HG02763 (cell line): Measurements from ENCODE around the gene THADA.
"Not testable (repeated sequence)": the region's sequence is repeated elsewhere in the genome, so short reads cannot be mapped to it uniquely, and the experiment has no call there.

Source experiments
- ATAC-seq: cut with Tn5 transposase; IDR thresholded peaks from one replicate; pipeline ENCODE4 v1.9.1; 2021; ENCODE audit warnings: mild to moderate bottlenecking, moderate library complexity; ENCODE audit not compliant: unreplicated experiment

The THADA gene, protein sequence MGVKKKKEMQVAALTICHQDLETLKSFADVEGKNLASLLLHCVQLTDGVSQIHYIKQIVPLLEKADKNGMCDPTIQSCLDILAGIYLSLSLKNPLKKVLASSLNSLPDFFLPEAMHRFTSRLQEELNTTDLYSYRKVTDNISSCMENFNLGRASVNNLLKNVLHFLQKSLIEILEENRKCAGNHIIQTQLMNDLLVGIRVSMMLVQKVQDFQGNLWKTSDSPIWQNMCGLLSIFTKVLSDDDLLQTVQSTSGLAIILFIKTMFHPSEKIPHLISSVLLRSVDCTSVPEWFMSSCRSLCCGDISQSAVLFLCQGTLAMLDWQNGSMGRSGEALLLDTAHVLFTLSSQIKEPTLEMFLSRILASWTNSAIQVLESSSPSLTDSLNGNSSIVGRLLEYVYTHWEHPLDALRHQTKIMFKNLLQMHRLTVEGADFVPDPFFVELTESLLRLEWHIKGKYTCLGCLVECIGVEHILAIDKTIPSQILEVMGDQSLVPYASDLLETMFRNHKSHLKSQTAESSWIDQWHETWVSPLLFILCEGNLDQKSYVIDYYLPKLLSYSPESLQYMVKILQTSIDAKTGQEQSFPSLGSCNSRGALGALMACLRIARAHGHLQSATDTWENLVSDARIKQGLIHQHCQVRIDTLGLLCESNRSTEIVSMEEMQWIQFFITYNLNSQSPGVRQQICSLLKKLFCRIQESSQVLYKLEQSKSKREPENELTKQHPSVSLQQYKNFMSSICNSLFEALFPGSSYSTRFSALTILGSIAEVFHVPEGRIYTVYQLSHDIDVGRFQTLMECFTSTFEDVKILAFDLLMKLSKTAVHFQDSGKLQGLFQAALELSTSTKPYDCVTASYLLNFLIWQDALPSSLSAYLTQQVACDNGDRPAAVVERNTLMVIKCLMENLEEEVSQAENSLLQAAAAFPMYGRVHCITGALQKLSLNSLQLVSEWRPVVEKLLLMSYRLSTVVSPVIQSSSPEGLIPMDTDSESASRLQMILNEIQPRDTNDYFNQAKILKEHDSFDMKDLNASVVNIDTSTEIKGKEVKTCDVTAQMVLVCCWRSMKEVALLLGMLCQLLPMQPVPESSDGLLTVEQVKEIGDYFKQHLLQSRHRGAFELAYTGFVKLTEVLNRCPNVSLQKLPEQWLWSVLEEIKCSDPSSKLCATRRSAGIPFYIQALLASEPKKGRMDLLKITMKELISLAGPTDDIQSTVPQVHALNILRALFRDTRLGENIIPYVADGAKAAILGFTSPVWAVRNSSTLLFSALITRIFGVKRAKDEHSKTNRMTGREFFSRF (N-terminal part only)

DNA sequence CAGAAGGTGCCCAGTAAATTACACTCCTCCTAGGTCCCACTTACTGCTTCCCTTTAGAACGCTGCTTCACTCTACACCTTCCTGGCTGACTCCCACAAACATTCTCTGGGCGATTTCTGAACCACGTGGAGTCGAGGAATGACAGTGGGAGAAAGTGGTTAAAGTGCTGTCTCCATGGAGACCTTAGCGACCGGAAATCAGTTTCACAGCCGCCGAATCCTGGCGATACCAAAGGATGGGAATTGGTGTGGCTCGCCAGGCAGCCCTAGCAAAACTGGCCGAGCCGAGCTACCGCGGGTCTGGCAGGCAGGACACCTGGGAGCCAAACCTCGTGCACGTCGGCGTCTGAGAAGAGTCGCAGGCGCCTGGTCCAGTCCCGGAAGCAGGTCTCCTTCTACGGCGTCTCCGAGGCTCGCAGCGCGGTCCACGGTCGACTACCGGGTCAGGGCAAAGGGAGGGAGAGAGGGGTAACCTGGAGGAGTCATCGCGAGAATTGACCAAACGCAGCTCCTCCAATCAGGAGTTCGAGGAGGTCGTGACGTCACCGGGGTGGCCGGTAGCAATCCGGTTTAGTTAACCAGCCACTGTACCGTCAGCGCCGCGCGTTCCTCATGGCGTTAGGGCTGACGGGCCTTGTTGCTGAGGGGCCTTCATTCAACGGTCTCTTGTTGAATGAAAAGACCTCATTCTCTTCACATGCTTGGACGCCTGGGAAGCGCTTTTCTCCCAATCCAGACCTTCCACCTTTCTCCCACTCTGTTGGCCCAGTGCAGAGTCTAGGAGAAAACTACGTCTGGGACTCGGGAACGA lies at the start of gene THADA:
Gene THADA, minus strand, starts transcription at position 436 of the 810 bp plus-strand sequence. CDS start 3,646 bp downstream, outside the sequence.
- peak; percentile 98 for ATAC-seq

DNA sequence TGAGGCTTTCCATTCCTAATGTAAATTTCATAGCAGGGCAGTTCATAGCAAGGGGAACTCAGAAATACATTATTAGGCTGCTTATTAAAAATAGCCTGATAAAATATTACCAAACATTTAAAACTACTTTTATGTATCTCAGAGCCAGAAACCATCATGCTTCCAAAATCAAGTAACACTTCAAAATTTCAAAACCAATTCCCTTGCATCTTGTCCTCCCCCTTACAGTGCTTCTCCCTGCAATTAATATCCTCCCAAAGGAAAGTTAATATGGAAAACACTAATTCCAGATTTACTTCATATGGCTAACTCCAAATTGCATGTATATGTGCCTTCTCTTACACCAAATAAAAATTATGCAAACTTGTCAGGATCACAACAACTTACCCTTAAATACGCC lies 47.8 kb upstream of the THADA start:
- ATAC-seq = no peak

DNA sequence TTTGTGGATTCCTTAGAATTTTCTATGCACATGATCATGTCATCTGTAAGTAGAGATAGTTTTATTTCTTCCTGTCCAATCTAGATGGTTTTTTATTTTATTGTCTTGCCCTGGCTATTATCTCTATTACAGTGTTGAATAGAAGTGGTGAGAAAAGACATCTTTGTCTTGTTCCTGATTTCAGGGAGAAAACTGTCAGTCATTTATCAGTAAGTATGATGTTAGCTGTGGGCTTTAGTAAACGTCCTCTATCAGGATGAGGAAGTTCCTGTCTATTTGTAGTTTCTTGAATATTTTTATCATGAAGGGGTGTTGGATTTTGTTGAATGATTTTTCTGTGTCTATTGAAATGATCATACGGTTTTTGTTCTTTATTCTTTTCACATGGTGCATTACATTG lies 46.5 kb upstream of the THADA start:
- ATAC-seq = no peak

DNA sequence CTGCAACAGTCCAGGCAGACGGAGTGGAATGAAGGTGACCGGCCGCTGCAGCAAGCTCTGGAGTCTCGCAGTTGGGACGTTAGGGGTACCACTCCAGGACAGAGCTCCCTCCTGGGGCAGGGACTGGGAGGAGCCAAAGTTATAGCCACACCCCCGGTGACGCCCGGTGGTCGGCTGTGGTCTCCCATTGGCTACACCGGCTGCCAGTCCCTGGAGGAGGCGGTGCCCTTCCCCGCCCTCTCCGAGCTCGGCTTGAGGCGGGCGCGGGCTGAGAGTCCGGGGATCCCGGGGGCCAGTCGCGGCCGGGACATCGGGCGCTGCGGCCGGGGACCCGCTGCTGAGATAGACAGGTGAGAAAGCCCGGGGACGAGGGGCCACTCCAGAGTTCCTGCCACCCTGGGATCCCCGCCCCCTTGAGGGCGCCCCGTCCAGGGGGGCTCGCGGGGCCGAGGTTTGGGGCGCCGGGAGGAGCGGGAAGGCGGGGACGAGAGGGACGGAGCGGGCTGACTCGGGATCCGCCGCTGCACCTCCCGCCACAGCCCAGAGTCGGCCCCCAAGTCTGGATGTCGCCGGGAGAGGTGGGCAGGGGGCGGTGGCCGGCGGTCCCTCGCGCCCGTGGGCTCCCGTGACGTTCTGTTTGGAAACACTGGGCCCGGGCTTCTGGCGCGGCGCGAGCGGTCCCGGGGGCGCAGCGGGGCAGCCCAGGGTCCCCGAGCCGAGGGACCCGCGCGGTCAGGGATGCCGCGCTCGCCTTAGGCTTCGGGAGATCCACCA lies 41.4 kb upstream of the THADA start, which contains the start of gene PLEKHH2:
Gene PLEKHH2, plus strand, starts transcription at position 231 of the 774 bp plus-strand sequence. CDS start 7,414 bp downstream, outside the sequence.
- ATAC-seq = peak; percentile 99

DNA sequence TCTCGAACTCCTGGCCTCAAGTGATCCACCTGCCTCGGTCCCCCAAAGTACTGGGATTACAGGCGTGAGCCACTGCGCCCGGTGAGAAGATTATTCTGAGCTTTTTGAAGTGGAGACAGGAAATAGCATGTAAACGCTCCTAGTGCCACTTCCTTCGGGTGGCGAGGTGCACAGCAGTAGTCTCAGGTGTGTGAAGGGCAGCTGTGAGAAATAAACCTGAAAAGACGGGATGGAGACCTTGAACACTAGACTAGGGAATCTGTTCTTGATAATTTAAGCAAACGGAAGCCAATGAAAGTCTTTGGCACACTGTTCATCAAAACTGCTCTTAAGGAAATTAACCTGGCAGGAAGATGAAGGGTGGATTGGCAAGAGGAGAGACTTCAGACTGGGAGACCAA lies 40.8 kb upstream of the THADA start:
- ATAC-seq = no peak

DNA sequence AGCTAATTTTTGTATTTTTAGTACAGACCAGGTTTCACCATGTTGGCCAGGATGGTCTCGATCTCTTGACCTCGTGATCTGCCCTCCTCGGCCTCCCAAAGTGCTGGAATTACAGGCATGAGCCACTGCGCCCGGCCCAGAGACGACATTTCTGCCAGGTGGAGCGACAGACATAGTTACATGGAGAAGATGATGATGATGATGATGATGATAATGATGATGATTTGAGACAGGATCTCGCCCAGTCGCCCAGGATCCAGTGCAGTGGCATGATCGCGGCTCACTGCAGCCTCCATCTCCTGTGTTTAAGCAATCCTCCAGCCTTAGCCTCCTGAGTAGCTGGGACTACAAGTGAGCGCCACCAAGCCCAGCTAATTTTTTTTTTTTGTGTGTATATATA lies 40.3 kb upstream of the THADA start:
- not testable (repeated sequence) for ATAC-seq

DNA sequence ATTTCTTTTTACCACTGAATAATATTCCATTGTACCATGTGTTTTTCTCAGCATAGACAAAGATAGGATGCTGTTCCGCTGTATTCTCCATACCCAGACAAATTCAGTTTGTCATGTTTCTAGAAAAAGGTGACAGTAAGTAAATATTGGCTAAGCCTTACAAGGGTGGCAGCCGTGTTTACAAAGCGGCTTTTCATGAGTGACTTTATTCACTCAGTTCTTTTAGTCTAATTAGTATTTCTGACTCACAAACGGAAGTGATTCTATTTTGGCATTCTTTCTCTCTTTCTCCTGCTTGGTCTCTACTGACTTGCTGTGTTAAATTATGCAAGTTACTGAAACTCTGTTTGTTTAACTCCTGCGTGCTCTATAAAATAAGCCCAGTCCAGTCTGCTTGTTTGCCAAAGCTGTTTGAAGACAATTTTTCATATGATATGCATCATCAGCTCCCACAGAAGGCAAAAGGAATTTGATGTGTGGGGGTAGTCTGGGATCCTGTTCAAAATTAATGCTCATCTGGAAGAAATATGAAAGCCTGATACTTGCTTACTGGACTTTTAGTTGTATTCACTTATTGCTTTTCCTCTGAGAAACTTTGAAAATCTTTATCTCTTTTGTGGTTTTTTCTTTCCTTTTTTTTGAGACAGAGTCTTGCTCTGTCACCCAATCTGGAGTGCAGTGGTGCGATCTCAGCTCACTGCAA lies 38.9 kb upstream of the THADA start:
- ATAC-seq = no peak

DNA sequence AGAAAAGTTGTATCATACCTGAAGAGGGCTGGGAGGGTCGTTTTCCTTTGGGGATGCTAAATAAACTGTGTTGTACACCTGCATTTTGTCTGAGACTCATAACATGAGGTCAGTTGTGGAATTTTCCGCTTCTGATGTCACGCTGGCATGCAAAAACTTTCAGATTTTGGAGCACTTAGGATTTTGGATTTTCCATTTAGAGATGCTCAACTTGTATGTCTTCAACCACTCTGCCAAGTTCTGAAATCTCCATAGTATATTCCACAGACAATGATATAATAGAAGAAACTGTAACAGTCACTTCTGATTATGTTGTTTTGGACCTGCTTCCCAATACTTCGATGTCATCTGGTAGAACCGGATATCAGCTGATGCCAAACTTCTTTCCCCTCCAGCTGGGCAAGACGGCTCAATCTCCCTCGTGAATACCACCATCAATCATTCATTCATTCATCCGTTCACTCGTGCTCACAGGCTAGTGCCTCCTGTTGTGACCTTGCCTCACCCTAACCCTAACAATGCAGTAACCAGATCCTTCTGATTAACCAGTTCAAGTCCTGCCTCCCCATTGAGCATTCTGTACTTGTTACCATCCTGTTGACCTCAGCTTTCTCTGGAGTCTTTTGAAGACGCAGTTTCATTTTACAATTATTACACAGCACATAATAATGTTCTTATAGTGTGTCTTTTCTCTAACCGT lies 35.9 kb upstream of the THADA start:
- ATAC-seq = no peak

DNA sequence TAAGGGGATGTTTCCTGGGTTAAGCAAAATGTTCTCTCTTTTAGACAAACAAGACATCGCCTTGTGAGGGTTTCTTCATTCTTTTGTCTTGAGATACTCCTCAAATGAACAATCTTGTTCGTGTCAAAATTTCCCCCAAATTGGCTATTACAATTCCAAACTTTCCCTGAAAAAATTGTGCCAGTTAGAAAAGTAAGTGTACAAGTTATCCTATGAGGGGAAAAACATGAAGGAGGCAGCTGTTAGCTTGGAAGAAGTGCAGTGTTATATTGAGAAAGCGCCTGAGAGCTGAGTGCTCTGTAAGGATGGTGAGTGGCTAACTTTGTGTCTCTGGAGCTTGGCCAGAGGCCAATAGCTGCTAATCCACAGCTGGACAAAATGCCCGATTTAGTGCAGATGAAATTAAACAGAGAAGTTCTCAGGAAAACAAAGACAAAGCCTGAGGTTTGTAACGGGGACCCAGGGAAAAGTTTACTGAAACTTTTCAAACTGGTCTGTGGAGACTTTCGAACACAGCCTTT lies 27.2 kb upstream of the THADA start:
- ATAC-seq = no peak

DNA sequence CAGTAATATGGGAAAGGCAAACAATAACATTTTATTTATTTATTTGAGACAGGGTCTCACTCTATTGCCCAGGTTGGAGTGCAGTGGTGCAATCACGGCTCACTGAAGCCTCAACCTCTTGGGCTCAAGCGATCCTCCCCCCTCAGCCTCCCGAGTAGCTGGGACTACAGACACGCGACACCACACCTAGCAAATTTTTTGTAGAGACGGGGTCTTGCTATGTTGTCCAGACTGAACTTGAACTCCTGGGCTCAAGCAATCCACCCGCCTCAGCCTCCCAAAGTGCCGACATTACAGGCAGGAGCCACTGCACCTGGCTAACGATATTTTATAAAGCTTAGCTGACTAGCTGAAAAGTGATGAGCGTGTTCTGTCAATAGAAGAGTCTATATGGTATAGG lies 23.7 kb upstream of the THADA start:
- ATAC-seq = no peak

DNA sequence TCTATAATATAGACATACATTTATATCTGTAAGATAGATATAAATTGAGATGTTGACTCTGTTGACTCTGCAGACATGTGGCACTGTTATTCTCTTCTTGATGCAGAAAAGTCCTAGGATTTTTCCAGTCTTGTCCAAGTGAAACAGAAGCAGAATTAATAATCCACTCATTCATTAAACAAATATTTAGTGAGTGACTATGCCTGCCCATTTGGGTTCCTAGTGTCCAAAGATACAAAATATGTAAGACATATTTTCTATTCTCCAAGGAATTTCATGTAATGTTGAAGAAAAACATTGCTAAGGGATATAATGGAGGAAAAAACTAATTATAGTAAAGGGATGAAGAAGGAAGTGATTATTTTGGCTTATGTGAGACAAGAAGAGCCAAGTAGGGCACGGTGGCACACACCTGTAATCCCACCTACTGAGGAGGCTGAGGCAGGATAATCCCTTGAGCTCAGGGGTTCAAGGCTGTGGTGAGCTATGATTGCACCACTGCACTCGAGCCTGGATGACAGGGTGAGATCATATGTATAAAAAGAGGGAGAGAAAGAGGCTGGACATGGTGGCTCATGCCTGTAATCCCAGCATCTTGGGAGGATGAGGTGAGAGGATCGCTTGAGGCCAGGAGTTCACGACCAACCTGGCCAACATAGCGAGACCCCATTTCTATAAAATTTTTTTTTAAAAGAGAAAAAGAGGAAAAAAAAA lies 21.3 kb upstream of the THADA start:
- no peak for ATAC-seq

DNA sequence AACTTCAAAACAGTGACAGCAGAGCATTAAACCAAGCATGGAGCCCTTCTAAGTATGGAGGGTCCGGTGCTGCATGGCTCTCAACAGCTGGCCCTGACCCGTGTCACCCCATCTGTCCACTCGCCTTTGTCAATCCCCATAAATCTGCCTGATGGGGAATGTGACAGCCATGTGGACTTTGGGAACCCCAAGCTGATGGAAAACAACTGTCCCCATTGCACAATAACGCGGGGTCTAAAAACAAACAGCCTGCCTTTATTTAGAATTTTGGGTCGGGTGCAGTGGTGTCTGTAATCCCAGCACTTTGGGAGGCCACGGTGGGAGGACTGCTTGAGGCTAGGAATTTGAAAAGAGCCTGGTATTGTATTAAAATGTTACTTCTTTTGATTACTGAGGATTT lies 17.1 kb upstream of the THADA start:
- no peak for ATAC-seq

DNA sequence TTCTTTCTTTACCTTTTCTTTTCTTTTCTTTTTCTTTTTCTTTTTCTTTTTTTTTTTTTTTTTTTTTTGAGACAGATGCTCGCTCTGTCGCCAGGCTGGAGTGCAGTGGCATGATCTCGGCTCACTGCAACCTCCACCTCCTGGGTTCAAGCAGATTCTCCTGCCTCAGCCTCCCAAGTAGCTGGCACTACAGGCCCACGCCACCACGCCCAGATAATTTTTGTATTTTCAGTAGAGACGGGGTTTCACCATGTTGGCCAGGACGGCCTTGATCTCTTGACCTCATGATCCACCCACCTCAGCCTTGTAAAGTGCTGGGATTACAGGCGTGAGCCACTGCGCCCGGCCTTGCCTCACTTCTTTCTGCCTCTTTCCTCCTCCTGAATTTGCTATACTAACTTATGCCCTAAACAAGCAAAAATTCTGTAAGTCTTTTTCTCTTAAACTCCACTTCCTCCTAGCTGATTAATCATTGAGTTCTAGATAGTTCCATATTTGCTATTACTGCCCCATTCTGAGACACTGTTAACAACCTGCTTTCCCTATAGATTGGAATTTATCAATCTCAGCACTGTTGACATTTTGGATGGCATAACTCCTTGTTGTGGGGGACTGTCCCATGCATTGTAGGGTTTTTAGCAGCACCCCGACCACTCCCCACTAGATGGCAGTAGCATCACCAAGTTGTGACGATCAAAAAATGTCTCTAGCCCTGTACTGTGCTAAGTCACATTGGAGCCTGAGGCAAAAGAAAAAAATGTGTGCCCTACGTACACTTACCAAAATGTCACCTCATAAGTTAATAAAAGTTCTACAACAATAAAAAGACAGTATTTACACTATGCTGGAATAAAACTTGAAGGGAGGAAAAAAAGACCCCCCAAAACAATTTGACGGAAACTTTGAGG lies 16.4 kb upstream of the THADA start:
- ATAC-seq = peak; percentile 76

DNA sequence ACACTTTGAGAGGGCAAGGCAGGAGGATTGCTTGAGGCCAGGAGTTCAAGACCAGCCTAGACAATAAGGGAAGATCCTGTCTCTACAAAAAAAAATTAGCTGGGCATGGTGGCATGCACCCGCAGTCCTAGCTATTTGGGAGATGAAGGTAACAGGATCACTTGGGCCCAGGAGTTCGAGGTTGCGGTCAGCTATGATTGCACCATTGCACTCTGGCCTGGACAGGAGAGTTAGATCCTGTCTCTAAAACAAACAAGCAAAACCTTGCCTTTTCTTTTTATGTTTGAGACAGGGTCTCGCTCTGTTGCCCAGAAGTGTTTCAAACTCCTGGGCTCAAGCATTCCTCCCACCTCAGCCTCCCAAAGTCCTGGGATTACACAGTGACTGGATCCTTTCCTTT lies 14.5 kb upstream of the THADA start:
- no peak for ATAC-seq

DNA sequence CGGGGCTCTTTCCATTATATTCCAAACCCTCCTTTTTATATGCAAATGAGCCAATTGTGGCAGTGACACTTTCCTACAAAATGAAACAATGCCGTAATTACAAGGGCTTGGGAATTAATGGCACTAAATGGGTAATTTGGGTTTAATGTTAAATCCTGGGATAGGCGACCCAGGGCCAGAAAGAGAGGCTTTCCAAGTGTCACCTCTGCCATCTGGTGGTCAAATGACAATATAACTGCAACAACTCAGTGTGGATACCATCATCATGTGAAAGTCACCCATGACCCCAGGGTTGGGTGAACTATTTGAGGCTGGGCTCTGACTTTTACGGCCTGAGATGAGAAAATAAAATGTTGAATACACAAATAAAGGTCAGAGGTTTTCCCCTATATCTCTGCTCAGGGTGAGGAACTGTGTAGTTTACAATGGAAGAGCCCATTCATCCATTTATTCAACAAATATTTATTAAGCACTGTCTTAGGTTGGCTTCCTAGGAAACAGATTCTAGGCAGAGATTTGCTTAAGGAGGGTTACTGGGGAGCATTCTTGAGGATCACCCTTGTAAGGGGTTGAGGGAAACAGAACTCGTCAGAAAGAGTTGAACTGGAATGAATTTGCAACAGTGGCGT lies 13.6 kb upstream of the THADA start:
- no peak for ATAC-seq

DNA sequence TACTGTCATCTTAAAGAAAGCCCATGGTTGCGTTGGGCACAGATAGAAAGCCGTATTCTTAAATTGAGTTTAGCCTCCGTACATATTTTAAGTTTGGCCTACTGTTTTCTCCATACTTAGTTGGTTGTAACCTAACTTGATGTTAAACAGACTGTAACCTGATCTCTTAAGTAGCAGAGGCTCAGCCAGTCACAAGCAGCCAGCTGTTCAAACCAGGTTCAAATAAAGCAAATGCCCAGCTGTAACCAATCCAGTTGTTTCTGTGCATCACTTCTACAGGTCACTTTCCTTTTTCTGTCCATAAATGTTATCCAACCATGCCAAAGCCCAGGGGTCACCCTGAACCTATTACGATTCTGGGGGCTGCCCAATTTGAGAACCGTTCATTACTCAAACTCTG lies 10.0 kb upstream of the THADA start:
- no peak for ATAC-seq
